ENCODE measurements around the gene BST1. TPM values are rescaled to one million over a fixed set of nuclear protein-coding genes. Genes with fewer than 3 reads are reported as not detected.

Gene BST1
- total RNA-seq, 1 experiment from 2014 or later, result not detected

DNA sequence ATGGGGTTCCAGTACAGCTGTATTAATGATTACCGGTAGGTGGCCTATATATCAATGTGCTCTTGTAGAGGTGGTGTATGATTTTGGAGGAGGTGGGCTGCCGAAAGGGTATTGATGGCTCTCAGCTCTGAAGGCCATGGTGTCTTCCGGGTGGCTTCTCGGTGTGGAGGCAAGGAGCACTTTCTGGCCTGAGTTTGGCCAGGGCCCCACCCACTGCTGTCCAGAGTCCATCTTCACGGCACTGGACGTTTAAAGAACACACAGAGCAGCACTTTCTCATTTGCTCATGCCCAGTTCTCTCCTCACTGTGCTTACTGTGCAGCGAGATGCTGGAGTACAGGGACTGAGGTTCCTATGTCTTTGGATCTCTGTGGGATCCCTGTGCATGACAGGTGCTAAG, 16.1 kb downstream of the BST1 start:
- H3K27ac Mint-ChIP-seq, result no peak overlapping the region

More for the DNA sequence above, 16.1 kb downstream of the BST1 start:
- Histone ChIP-seq H3K4me2 (ENCODE audit: insufficient read depth, insufficient read length, low read length) (no peak overlapping the region), H3K27ac (ENCODE audit: insufficient read length, low read depth, low read length) (no peak overlapping the region), H2BK15ac (ENCODE audit: low read depth, low read length) (no peak overlapping the region), H4K91ac (ENCODE audit: insufficient read length, low read depth, low read length) (no peak overlapping the region), H2BK20ac (ENCODE audit: low read depth, low read length, poor library complexity, severe bottlenecking) (no peak overlapping the region), H3K18ac (ENCODE audit: insufficient read length, low read depth, low read length) (no peak overlapping the region), H2AFZ (ENCODE audit: low read length) (no peak overlapping the region), H3K4me1 (ENCODE audit: insufficient read depth, low read length) (no peaks in the 10 kb centered on the region), H3K4ac (ENCODE audit: low read depth, low read length) (no peak overlapping the region), H3K14ac (ENCODE audit: insufficient read depth, low read length) (no peak overlapping the region), H4K8ac (replicated peaks; ENCODE audit: insufficient read length, low read depth, low read length) (no peak overlapping the region), H3T11ph (ENCODE audit: low read length) (no peak overlapping the region), H2BK5ac (ENCODE audit: insufficient read length, low read length) (no peak overlapping the region), H3K56ac (ENCODE audit: insufficient read length, low read depth, low read length) (no peak overlapping the region), H3K79me2 (ENCODE audit: insufficient read depth, low read length) (no peaks in the 10 kb centered on the region), H4K5ac (ENCODE audit: insufficient read length, low read depth, low read length) (no peak overlapping the region), H2BK120ac (ENCODE audit: low read depth, low read length, poor library complexity, severe bottlenecking) (no peak overlapping the region), H2BK12ac (ENCODE audit: insufficient read length, low read depth, low read length) (no peak overlapping the region), H3K23me2 (ENCODE audit: insufficient read length, low read depth, low read length, poor library complexity, severe bottlenecking) (no peaks in the 10 kb centered on the region), H3K9ac (ENCODE audit: extremely low read depth, insufficient read length, low read length) (no peak overlapping the region), H3K9me3 (ENCODE audit: control insufficient read depth, low read depth, low read length) (no peaks in the 10 kb centered on the region), H2AK5ac (ENCODE audit: insufficient read length, low read length) (no peak overlapping the region), H3K23ac (ENCODE audit: insufficient read length, low read depth, low read length) (no peak overlapping the region), H4K20me1 (ENCODE audit: control insufficient read depth, insufficient read depth, insufficient read length) (no peaks in the 10 kb centered on the region), H3K27me3 (ENCODE audit: insufficient read depth, low read length) (no peaks in the 10 kb centered on the region), H3K79me1 (ENCODE audit: insufficient read depth, low read depth, low read length, poor library complexity, severe bottlenecking) (no peaks in the 10 kb centered on the region)
- TF ChIP-seq, protein P1, sequence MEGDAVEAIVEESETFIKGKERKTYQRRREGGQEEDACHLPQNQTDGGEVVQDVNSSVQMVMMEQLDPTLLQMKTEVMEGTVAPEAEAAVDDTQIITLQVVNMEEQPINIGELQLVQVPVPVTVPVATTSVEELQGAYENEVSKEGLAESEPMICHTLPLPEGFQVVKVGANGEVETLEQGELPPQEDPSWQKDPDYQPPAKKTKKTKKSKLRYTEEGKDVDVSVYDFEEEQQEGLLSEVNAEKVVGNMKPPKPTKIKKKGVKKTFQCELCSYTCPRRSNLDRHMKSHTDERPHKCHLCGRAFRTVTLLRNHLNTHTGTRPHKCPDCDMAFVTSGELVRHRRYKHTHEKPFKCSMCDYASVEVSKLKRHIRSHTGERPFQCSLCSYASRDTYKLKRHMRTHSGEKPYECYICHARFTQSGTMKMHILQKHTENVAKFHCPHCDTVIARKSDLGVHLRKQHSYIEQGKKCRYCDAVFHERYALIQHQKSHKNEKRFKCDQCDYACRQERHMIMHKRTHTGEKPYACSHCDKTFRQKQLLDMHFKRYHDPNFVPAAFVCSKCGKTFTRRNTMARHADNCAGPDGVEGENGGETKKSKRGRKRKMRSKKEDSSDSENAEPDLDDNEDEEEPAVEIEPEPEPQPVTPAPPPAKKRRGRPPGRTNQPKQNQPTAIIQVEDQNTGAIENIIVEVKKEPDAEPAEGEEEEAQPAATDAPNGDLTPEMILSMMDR (conservative IDR thresholded peaks at IDR 0.05), result no peak
- Mint-ChIP-seq H3K4me3 (no peak overlapping the region), H3K4me1 (peaks cover 4 to 12% of the 10 kb centered on the region in 2 experiments), H3K36me3 (ENCODE audit: insufficient read depth in 1 of 3, low read depth in 3 of 3) (no peaks in the 10 kb centered on the region), H3K27me3 (ENCODE audit: low read depth) (no peaks in the 10 kb centered on the region; the same call in 1 of the 2 replicates), H3K9me3 (no peaks in the 10 kb centered on the region)
- no peak for DNase-seq
- no CpG with 5 or more reads among the region's 7 CpGs for WGBS (ENCODE audit: extremely low coverage, insufficient read length, low lambda C conversion rate)
